KBM-7 (cell line): ENCODE measurements around the gene KIF11.

ENCODE experiments used
- DNase-seq: peaks from one replicate; pipeline ENCODE4 v3.0.0-alpha.2; 2015
- in situ Hi-C: fragments of 300-500 bp; cut with MboI; formaldehyde crosslinking; loops from 2 replicates; pipeline ENCODE4 v1.14.3; 2020; ENCODE audit warnings: low sequenced_read_pairs, low pct_unique_long_range_greater_than_20kb, mixed read lengths

The KIF11 gene

GRCh38 chr10:92662848-92663247, 69.9 kb downstream of the KIF11 start:
- no peak for DNase-seq
- in situ Hi-C loops = no loop called here

- in situ Hi-C loops = no loop called here
- no peak for DNase-seq
Measured at GRCh38 chr10:92664322-92664721, 71.4 kb downstream of the KIF11 start.

- in situ Hi-C loops = no loop called here
Measured at GRCh38 chr10:92667078-92667477, 74.1 kb downstream of the KIF11 start.

DNA sequence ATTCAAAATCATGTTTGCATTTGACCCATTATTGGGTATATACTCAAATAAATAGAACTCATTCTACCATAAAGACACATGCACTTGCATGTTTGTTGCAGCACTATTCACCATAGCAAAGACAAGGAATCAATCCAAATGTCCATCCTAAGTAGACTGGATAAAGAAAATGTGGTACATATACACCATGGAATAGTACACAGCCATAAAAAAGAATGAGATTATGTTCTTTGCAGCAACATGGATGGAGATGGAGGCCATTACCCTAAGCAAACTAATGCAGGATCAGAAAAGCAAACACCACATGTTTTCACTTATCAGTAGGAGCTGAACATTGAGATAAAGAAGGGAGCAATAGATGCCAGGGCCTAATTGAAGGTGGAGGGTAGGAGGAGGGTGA, 84.8 kb downstream of the KIF11 start:
- in situ Hi-C loops = no loop called here
- DNase-seq = no peak

More at GRCh38 chr10:92667078-92667477, 74.1 kb downstream of the KIF11 start:
- no peak for DNase-seq

GRCh38 chr10:92678206-92678605, 85.3 kb downstream of the KIF11 start:
- in situ Hi-C loops = no loop called here
- DNase-seq = no peak

DNA sequence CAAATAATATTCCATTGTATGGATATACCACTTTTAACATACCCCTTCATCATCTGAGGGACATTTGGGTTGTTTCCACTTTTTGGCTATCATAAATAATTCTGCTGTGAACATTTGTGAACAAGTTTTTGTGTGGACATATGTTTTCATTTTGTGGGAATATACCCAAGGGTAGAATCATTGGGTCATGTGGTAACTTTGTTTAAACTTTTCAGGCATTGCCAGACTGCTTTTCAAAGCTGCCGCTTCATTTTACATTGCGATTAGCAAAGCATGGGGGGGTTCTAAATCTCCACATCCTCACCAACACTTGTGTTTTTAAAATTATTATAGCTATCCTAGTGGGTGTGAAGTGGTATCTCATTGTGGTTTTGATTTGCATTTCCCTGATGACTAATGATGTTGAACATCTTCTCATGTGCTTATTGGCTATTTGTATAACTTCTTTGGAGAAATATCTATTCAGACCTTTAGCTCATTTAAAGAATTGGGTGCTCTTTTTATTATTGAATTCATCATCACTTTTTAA, 88.4 kb downstream of the KIF11 start:
- in situ Hi-C loops = no loop called here
- DNase-seq = no peak

DNA sequence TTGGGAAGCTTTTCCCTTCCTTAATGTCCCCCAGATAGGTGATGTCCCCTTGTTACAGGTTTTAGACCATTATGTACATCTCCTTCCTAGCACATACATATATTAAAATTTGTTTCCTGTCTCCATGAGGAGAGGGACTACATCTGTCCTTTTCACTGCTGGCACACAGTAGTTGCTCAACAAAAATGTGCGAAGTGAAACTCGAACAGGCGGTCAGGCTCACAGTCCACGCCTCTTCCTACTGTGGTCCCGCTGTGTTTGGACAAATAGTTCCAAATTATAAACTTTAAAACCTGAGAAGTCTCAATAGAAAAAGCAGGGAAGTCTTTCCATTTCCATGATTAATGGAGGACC, 95.6 kb downstream of the KIF11 start:
- DNase-seq = no peak
- in situ Hi-C loops = no loop called here

- in situ Hi-C loops = no loop called here
- peak; percentile 38 for DNase-seq
Measured at GRCh38 chr10:92688927-92689662, 96.2 kb downstream of the KIF11 start.

DNA sequence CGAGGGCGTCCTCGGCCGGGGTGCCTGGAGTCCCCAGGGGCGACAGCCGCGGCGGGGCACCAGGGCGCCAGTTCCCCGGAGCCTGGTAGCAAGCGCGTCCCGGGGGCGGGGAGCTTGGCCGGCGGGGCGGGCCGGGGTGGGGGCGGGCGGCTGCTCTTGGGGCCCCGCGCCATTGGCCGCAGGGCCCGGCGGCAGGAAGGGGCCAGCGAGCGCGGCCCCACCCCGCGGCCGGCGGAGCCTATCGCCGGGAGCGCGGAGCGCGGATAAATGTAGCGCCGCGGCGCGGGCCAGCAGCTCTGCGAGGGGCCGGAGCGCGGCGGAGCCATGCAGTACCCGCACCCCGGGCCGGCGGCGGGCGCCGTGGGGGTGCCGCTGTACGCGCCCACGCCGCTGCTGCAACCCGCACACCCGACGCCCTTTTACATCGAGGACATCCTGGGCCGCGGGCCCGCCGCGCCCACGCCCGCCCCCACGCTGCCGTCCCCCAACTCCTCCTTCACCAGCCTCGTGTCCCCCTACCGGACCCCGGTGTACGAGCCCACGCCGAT, 96.8 kb downstream of the KIF11 start, which contains the start of gene HHEX:
Gene HHEX (plus strand): TSS at position 293 of the 548 bp plus-strand sequence. CDS start 32 bp downstream, at position 325.
- in situ Hi-C loops = no loop called here
- DNase-seq = peak; percentile 64

DNA sequence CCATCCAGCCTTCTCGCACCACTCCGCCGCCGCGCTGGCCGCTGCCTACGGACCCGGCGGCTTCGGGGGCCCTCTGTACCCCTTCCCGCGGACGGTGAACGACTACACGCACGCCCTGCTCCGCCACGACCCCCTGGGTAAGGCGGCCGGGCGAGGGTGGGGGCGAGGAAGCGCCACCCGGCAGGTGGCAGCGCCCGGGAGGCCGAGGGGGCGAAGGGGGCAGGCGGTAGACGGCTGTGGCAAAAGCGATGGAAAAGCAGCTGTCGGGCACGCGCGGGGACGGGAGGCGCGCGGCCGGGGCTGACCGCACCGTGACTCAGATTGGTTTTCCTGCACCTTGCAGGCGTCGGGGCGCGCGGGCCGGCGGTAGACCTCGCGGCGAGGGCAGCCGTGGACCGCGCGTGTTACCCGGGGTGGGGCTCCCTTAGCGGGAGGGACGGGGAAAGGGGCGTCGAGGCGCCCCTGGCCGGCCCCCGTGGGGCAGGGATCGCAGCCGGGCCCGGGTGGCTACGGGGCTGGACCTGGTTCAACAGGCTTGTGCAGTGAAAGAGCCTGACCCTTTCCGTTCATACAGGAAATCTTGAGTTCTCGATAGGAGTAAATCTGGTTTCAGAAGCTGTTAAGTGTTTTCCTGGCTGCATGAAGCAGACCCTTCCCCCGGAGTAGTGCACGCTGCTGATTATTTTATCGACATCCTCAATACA, 97.4 kb downstream of the KIF11 start:
- no peak for DNase-seq
- in situ Hi-C loops = no loop called here

GRCh38 chr10:92690915-92691590, 98.1 kb downstream of the KIF11 start:
- peak; percentile 99 for DNase-seq
- in situ Hi-C loops = no loop called here

DNA sequence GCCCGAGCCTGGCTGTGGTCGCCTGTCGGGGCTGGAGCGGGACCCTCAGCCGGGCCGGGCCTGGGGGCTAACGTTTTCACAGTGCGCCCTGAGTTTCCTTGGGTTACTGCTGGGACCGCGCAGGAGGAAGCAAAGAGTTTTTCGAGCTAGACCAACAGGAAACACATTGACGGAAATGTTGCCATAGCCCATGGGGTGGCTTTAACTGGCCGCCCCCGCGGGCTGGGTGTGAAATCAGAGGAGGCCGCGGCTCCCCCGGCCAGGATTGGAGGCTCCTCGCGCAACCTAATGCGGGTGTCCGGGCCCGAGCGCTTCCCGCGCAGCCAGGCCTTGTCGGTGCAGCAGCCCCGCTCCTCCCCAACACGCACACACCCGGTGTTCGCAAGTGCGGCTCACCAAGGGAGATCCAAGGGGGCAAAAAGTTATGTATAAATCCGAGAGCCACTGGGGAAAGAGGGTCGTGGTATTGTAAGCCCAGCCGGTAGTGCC, 98.7 kb downstream of the KIF11 start:
- in situ Hi-C loops = no loop called here
- peak; percentile 91 for DNase-seq

DNA sequence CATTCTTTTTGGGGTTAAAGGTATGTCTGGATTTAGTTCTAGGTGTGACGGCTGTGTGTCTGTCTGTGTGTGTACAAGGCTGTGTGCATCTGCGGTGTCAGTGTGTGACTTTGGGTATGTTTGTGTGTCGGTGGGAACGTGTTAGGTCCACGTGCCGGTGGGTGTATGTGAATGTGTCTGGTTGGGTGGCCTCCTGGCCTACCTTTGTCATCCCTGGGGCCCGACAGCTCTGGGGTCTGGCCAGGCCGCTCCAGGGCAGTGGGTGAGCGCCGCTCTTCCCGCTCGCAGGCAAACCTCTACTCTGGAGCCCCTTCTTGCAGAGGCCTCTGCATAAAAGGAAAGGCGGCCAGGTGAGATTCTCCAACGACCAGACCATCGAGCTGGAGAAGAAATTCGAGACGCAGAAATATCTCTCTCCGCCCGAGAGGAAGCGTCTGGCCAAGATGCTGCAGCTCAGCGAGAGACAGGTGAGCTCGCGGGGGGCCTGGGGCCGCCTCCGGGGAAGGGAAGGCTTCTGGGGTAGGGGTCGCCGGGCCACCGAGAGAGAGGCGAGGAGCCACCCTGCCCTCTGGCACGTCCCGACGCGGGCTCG, 99.2 kb downstream of the KIF11 start:
- in situ Hi-C loops = no loop called here
- DNase-seq = no peak

DNA sequence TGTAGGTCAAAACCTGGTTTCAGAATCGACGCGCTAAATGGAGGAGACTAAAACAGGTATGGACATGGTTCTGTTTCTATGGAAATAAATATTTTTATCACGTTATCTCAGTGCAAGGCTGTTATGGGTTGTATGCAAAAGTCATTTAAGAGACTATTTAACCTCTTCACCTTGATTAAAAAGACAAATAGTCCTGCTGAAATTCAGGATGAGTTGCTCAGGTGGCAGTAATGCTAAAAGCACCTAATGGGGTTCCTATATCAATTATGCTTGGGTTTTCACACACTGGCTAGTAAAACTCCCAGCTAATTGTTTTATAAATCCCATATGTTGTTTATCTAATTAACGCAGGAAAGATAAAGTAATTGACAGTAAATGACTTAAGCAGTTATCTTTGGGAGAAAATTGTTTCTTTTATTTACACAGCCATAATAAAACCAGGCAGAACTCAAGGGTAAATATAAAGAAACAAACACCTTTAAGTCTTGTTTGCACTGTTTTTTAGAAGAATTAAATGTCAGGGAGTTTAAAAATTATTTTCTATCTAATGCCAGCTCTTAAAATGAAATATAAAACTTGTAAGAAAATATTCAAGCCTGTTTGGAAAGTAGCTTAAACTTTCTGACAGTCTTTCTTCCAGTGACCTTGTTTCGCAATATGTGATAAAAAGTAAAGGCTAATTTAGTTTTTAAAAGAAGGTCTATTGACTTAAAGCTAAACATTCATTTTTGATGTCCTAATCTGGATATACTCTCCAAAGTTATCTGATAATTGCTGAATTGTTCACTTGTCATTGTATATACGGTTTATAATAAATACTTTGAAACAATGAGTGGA, 100.0 kb downstream of the KIF11 start:
- no peak for DNase-seq
- in situ Hi-C loops = no loop called here

- in situ Hi-C loops = no loop called here
- DNase-seq = no peak
Measured at GRCh38 chr10:92693534-92693893, 100.6 kb downstream of the KIF11 start.

GRCh38 chr10:92695679-92696605, 103.0 kb downstream of the KIF11 start:
- in situ Hi-C loops = no loop called here
- no peak for DNase-seq

DNA sequence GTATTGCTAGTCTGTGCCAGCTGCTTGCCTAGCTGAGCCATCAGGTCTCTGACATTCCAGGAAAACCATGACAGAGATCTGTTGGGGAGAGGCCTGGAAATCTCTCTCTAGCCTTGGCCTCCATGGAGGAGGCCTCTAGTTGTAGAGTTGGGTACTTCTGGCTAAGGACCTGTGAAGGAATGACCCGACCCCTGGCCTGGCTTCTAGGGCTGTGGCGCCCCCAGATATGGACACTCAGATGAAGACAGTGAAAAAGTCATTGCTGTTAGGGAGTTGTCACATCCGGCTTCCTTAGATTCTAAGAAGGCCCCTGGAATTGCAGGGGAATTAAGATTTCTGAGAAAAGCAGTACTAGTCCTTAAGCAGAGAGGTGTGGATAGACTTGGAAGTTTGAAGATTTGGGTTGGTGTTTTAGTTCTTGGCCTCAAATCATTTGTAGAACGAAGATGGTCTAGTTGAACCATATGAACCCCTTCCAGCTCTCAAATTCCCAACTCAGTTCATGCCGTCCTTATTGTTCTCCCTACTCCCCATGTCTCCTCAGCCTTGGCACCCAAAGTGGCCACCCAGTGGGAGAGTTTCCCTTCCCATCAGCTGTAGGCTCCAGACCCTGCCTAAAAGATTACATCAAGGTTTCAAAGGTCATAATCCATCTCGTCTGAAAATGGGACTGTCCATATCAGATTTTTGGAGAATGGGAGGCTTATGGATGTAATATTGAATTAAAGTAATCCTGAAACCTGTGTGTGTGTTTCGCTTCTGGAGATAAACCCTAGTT, 103.9 kb downstream of the KIF11 start:
- DNase-seq = no peak
- in situ Hi-C loops = no loop called here
